CD4-positive, alpha-beta T cell (primary cell): ENCODE results near the gene REPS2. TPM values are rescaled to one million over a fixed set of nuclear protein-coding genes. Genes with fewer than 3 reads are reported as not detected.

Experiments
- ATAC-seq: fragments of 200-7000 bp; cut with Tn5 transposase; one replicate; pipeline ENCODE4 v1.10.0; 2022; ENCODE audit warnings: mild to moderate bottlenecking; ENCODE audit not compliant: poor library complexity
- CTCF ChIA-PET: fragments of 350-600 bp; sonication (Branson Sonifier 250); formaldehyde crosslinking; loops from one replicate; lab custom pipeline; 2021; ENCODE audit warnings: antibody characterized with exemption, inconsistent platforms; lab: Charles Lee
- POLR2A ChIA-PET: fragments of 350-600 bp; sonication (Branson Sonifier 250); formaldehyde crosslinking; loops from one replicate; lab custom pipeline; 2021; ENCODE audit warnings: antibody characterized with exemption, inconsistent platforms; lab: Charles Lee
- DNase-seq, 14 experiments: peaks; one replicate each; pipeline ENCODE4 v3.0.0-alpha.2; 2013 to 2020; ENCODE audit warnings: mixed read lengths in 2 of 14
- H3K27ac ChIP-seq, 2 donors: one replicate each; pipeline versions ENCODE4 v1.5.1 to v1.7.0; 2013; ENCODE audit warnings: low read length in 2 of 2, low read depth in 1 of 2, mild to moderate bottlenecking in 1 of 2
- H3K27me3 ChIP-seq, 2 experiments: 1 replicate in 1 of 2; 2 replicates in 1 of 2; pipeline versions ENCODE4 v1.6.1 to v1.7.0; 2013; ENCODE audit warnings: low read length in 2 of 2, control low read depth in 1 of 2, mild to moderate bottlenecking in 1 of 2, moderate library complexity in 1 of 2; ENCODE audit not compliant: insufficient read depth in 2 of 2, control insufficient read depth in 1 of 2
- H3K36me3 ChIP-seq: one replicate; pipeline ENCODE4 v1.6.1; 2013; ENCODE audit warnings: low read length, control low read depth; ENCODE audit not compliant: insufficient read depth
- H3K4me1 ChIP-seq: one replicate; pipeline ENCODE4 v1.6.1; 2013; ENCODE audit warnings: low read length, control low read depth; ENCODE audit not compliant: insufficient read depth
- H3K4me3 ChIP-seq: one replicate; pipeline ENCODE4 v1.5.1; 2013; ENCODE audit warnings: mild to moderate bottlenecking, low read length, moderate library complexity
- H3K9me3 ChIP-seq, 2 experiments: 1 replicate in 1 of 2; 2 replicates in 1 of 2; pipeline versions ENCODE4 v1.6.1 to v1.7.0; 2013; ENCODE audit warnings: low read length in 2 of 2, mild to moderate bottlenecking in 2 of 2, control low read depth in 1 of 2, moderate library complexity in 1 of 2; ENCODE audit not compliant: control insufficient read depth in 1 of 2, insufficient read depth in 1 of 2
- H3K27ac Mint-ChIP-seq: one replicate; pipeline ENCODE4 v1.8.0; 2020; ENCODE audit warnings: mixed read lengths
- H3K27me3 Mint-ChIP-seq: one replicate; pipeline ENCODE4 v1.8.0; 2021; ENCODE audit warnings: mixed read lengths
- H3K36me3 Mint-ChIP-seq: one replicate; pipeline ENCODE4 v1.8.0; 2021; ENCODE audit warnings: low read depth, mixed read lengths
- H3K4me1 Mint-ChIP-seq: one replicate; pipeline ENCODE4 v1.8.0; 2021; ENCODE audit warnings: low read depth, mixed read lengths
- H3K4me3 Mint-ChIP-seq: one replicate; pipeline ENCODE4 v1.8.0; 2020; ENCODE audit warnings: mild to moderate bottlenecking, mixed read lengths
- H3K9me3 Mint-ChIP-seq: one replicate; pipeline ENCODE4 v1.8.0; 2020; ENCODE audit warnings: mixed read lengths
- intact Hi-C, 2 experiments: fragments of 100-400 bp; cut with DNase I in 1 of 2; cut with micrococcal nuclease in 1 of 2; formaldehyde crosslinking; loops; one replicate each; pipeline versions ENCODE4 v1.15.1 to v1.9.0; 2023 to 2025; cut with DNase I, micrococcal nuclease
- total RNA-seq, 174 experiments: library from RNA in 2 of 174; stranded (reverse) in 2 of 174; gene quantifications; one replicate each; pipeline ENCODE4 v1.2.3 and lab custom pipeline; 2021 to 2026
- TF ChIP-seq, protein P1 (sequence below): fragments of 200-600 bp; IDR thresholded peaks from one replicate; pipeline ENCODE4 v1.8.0; 2022; ENCODE audit warnings: antibody characterized with exemption, mild to moderate bottlenecking

Gene REPS2
- total RNA-seq, 2 experiments from 2014 or later = 0.53 to 0.60 TPM

DNA sequence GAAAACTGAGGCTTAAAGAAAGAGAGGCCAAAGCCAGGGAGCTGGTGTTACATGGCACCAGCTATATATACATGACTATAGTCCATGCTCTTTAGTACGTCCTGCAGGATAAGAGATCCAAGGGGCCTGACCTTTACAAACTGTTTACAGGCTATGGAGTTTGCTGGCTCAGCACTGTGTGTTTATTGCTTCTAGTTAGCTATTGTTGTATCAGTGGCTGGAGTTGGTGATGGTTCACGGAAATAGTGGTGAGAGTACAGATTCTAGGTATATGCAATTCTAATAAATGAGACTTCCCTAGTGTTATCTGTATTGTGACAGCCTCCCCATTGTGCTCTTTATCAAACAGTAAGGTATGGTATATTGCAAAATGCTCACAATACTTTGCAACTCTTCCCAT is 46.5 kb downstream of the REPS2 start:
- no peaks in the 10 kb centered on the region for H3K4me1 Mint-ChIP-seq
- no peak overlapping the region for H3K27ac ChIP-seq
- H3K9me3 ChIP-seq = no peaks in the 10 kb centered on the region
- H3K27me3 Mint-ChIP-seq = no peaks in the 10 kb centered on the region
- no peak overlapping the region for H3K4me3 ChIP-seq
- CTCF ChIA-PET = no interaction called here
- no peak overlapping the region for H3K27ac Mint-ChIP-seq
- intact Hi-C loops = no loop called here
- POLR2A ChIA-PET = no interaction called here
- H3K4me3 Mint-ChIP-seq = no peak overlapping the region
- no peaks in the 10 kb centered on the region for H3K36me3 Mint-ChIP-seq
- DNase-seq (no peak), ATAC-seq (no peak)
- H3K9me3 Mint-ChIP-seq = no peaks in the 10 kb centered on the region
- no peaks in the 10 kb centered on the region for H3K27me3 ChIP-seq
- TF ChIP-seq, protein P1, sequence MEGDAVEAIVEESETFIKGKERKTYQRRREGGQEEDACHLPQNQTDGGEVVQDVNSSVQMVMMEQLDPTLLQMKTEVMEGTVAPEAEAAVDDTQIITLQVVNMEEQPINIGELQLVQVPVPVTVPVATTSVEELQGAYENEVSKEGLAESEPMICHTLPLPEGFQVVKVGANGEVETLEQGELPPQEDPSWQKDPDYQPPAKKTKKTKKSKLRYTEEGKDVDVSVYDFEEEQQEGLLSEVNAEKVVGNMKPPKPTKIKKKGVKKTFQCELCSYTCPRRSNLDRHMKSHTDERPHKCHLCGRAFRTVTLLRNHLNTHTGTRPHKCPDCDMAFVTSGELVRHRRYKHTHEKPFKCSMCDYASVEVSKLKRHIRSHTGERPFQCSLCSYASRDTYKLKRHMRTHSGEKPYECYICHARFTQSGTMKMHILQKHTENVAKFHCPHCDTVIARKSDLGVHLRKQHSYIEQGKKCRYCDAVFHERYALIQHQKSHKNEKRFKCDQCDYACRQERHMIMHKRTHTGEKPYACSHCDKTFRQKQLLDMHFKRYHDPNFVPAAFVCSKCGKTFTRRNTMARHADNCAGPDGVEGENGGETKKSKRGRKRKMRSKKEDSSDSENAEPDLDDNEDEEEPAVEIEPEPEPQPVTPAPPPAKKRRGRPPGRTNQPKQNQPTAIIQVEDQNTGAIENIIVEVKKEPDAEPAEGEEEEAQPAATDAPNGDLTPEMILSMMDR = no peak
- no peaks in the 10 kb centered on the region for H3K4me1 ChIP-seq
- H3K36me3 ChIP-seq = no peaks in the 10 kb centered on the region

DNA sequence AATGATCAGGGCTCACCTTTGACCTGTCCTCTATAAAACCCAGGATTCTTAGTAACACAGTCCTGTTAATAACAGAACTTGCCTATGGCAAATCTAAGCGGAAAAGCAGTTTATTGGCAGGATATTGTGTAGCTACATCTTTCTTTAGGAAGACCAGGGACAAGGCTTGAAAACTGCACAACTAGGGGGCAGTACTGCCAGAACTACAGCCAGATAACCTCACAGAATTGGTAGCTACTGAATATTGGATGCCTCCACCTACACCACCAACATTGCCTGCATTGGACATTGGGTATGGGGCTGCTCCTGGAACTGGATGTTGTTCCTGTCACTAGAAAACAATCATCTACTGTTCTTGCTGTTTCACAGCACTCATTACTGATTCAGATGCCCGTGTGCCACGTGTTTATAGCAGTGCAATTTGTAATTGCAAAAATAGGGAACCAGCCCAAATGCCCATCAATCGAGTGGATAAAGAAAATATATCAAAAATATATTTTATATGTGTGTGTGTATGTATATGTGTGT is 47.4 kb downstream of the REPS2 start:
- ATAC-seq (no peak), DNase-seq (no peak)
- no peaks in the 10 kb centered on the region for H3K36me3 Mint-ChIP-seq
- CTCF ChIA-PET = no interaction called here
- no peaks in the 10 kb centered on the region for H3K27me3 Mint-ChIP-seq
- Histone ChIP-seq H3K4me1 (no peaks in the 10 kb centered on the region), H3K9me3 (no peaks in the 10 kb centered on the region), H3K27ac (no peak overlapping the region), H3K36me3 (no peaks in the 10 kb centered on the region), H3K4me3 (no peak overlapping the region), H3K27me3 (no peaks in the 10 kb centered on the region)
- no peaks in the 10 kb centered on the region for H3K9me3 Mint-ChIP-seq
- H3K4me3 Mint-ChIP-seq = no peak overlapping the region
- intact Hi-C loops = no loop called here
- no peak overlapping the region for H3K27ac Mint-ChIP-seq
- TF ChIP-seq, protein P1 = no peak
- no peaks in the 10 kb centered on the region for H3K4me1 Mint-ChIP-seq
- POLR2A ChIA-PET = no interaction called here

DNA sequence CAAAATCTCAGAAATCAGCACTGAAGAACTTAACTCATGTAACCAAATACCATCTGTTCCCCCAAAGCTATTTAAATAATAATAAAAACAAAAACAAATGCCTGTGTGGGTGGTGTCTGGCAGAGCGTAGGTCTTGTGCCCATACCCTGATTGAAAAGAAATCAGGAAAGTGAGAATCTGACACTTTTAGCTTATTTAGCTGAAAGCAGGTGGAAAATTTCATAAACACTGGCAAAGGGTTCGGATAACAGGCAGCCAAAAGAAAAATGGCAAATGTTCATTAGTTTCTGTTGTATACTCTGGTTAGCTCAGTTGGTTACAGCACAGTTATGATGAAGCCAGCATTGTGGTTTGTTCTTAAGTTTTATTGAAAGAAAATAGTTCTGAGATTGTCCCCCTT is 48.3 kb downstream of the REPS2 start:
- CTCF ChIA-PET = no interaction called here
- no peaks in the 10 kb centered on the region for H3K4me1 ChIP-seq
- intact Hi-C loops = no loop called here

More for the DNA sequence above, 48.3 kb downstream of the REPS2 start:
- H3K4me1 Mint-ChIP-seq = no peaks in the 10 kb centered on the region
- TF ChIP-seq, protein P1 = no peak
- no peaks in the 10 kb centered on the region for H3K36me3 Mint-ChIP-seq
- H3K9me3 Mint-ChIP-seq = no peaks in the 10 kb centered on the region
- POLR2A ChIA-PET = no interaction called here
- H3K27ac Mint-ChIP-seq = no peak overlapping the region
- Histone ChIP-seq H3K27ac (no peak overlapping the region), H3K27me3 (no peaks in the 10 kb centered on the region), H3K9me3 (no peaks in the 10 kb centered on the region), H3K4me3 (no peak overlapping the region), H3K36me3 (no peaks in the 10 kb centered on the region)
- H3K27me3 Mint-ChIP-seq = no peaks in the 10 kb centered on the region
- DNase-seq (no peak), ATAC-seq (no peak)
- H3K4me3 Mint-ChIP-seq = no peak overlapping the region
